ENCODE measurements around the gene SLC9A2. TPM values are rescaled to one million over a fixed set of nuclear protein-coding genes. Genes with fewer than 3 reads are reported as not detected.

Gene SLC9A2
- total RNA-seq, 1 experiment from 2014 or later, result 13.4 TPM

GRCh38 chr2:102753563-102754159 lies 134.3 kb downstream of the SLC9A2 start:
- no TSS peak for BruUV-seq (replicated peaks)
- no peaks in the 10 kb centered on the region for H3F3A ChIP-seq (ENCODE audit: insufficient read depth, low read depth)
- H3K4me2 ChIP-seq, result no peak overlapping the region
- peak; percentile 2 to 45 for DNase-seq
- H3K27me3 ChIP-seq (ENCODE audit: insufficient read depth, low read depth), result no peaks in the 10 kb centered on the region
- no peaks in the 10 kb centered on the region for H3K9me3 ChIP-seq (ENCODE audit: insufficient read depth, low read depth)
- ChIA-PET POLR2A (ENCODE audit: unreplicated experiment) (interaction anchor here (0.6 to 0.7 kb wide), 3 partner anchors 20 to 232 kb away, joined by 3 to 6 read pairs (median 5); no protein-coding TSS in a partner anchor), CTCF (interaction anchor here (0.7 to 1.0 kb wide), 6 partner anchors 9 to 1450 kb away, joined by 3 to 7 read pairs (median 4); partner anchors contain the start of gene TMEM182)
- H3K27ac ChIP-seq, result no peak overlapping the region
- H2AFZ ChIP-seq, result no peak overlapping the region
- H3K4me3 ChIP-seq, result no peak overlapping the region
- H3K79me2 ChIP-seq (ENCODE audit: low read depth), result no peaks in the 10 kb centered on the region
- no peak for TF ChIP-seq EZH2 (IDR thresholded peaks at IDR 0.05; ENCODE audit: low read depth)
- TF ChIP-seq, protein P1, sequence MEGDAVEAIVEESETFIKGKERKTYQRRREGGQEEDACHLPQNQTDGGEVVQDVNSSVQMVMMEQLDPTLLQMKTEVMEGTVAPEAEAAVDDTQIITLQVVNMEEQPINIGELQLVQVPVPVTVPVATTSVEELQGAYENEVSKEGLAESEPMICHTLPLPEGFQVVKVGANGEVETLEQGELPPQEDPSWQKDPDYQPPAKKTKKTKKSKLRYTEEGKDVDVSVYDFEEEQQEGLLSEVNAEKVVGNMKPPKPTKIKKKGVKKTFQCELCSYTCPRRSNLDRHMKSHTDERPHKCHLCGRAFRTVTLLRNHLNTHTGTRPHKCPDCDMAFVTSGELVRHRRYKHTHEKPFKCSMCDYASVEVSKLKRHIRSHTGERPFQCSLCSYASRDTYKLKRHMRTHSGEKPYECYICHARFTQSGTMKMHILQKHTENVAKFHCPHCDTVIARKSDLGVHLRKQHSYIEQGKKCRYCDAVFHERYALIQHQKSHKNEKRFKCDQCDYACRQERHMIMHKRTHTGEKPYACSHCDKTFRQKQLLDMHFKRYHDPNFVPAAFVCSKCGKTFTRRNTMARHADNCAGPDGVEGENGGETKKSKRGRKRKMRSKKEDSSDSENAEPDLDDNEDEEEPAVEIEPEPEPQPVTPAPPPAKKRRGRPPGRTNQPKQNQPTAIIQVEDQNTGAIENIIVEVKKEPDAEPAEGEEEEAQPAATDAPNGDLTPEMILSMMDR (conservative IDR thresholded peaks at IDR 0.05), result peak; percentile 88
- intact Hi-C loops (cut with micrococcal nuclease; ENCODE audit: unreplicated experiment), result loop anchor here (2.0 kb wide), 1 partner anchor 53 kb away; no protein-coding TSS in a partner anchor
- H3K36me3 ChIP-seq (ENCODE audit: low read depth), result no peaks in the 10 kb centered on the region
- peaks cover 4% of the 10 kb centered on the region; the same call in 1 of the 2 replicates for H4K20me1 ChIP-seq (ENCODE audit: insufficient read depth)
- no peaks in the 10 kb centered on the region for H3K9me2 ChIP-seq (ENCODE audit: insufficient read depth)
- no peaks in the 10 kb centered on the region for H3K4me1 ChIP-seq (replicated peaks; ENCODE audit: insufficient read depth)

GRCh38 chr2:102754456-102755145 lies 135.2 kb downstream of the SLC9A2 start:
- H3K27ac ChIP-seq, result no peak overlapping the region
- H3K4me1 ChIP-seq (replicated peaks; ENCODE audit: insufficient read depth), result no peaks in the 10 kb centered on the region
- DNase-seq, result no peak
- no peaks in the 10 kb centered on the region for H3K9me3 ChIP-seq (ENCODE audit: insufficient read depth, low read depth)
- no peaks in the 10 kb centered on the region for H3K79me2 ChIP-seq (ENCODE audit: low read depth)
- no peaks in the 10 kb centered on the region for H3K9me2 ChIP-seq (ENCODE audit: insufficient read depth)
- H4K20me1 ChIP-seq (ENCODE audit: insufficient read depth), result peaks cover 4% of the 10 kb centered on the region; the same call in 1 of the 2 replicates
- TF ChIP-seq, protein P1 (conservative IDR thresholded peaks at IDR 0.05), result no peak
- TF ChIP-seq EZH2 (IDR thresholded peaks at IDR 0.05; ENCODE audit: low read depth), result no peak
- no peak overlapping the region for H2AFZ ChIP-seq
- no peaks in the 10 kb centered on the region for H3K27me3 ChIP-seq (ENCODE audit: insufficient read depth, low read depth)
- H3F3A ChIP-seq (ENCODE audit: insufficient read depth, low read depth), result no peaks in the 10 kb centered on the region
- H3K4me3 ChIP-seq, result no peak overlapping the region
- H3K36me3 ChIP-seq (ENCODE audit: low read depth), result no peaks in the 10 kb centered on the region
- POLR2A ChIA-PET (ENCODE audit: unreplicated experiment), result no interaction called here
- intact Hi-C loops (cut with micrococcal nuclease; ENCODE audit: unreplicated experiment), result no loop called here
- BruUV-seq (replicated peaks), result no TSS peak
- no peak overlapping the region for H3K4me2 ChIP-seq
- CTCF ChIA-PET, result no interaction called here

DNA sequence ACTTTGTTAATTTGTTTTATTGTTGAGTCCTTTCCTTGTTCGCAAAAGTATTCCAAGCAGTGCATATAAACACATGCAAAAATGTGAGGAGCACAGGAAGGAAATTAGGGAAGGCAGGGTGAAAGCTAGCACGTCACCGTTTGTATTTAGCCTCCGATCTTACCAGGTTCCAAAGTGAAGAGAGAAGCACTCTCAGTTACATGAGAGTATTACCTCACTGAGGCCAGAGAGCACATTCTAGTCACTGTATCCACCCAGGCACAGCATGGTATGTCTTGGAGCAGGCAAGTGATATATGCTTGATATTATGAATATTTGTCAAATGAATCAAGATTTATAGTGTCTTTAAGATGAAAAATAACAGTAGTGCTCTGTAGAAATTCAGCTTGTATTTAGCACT lies 135.9 kb downstream of the SLC9A2 start:
- Histone ChIP-seq H3K36me3 (ENCODE audit: low read depth) (no peaks in the 10 kb centered on the region), H4K20me1 (ENCODE audit: insufficient read depth) (peaks cover 4% of the 10 kb centered on the region; the same call in 1 of the 2 replicates), H2AFZ (no peak overlapping the region), H3K27me3 (ENCODE audit: insufficient read depth, low read depth) (no peaks in the 10 kb centered on the region), H3F3A (ENCODE audit: insufficient read depth, low read depth) (no peaks in the 10 kb centered on the region), H3K27ac (no peak overlapping the region), H3K4me3 (no peak overlapping the region), H3K79me2 (ENCODE audit: low read depth) (no peaks in the 10 kb centered on the region), H3K9me3 (ENCODE audit: insufficient read depth, low read depth) (no peaks in the 10 kb centered on the region), H3K4me1 (replicated peaks; ENCODE audit: insufficient read depth) (no peaks in the 10 kb centered on the region), H3K9me2 (ENCODE audit: insufficient read depth) (no peaks in the 10 kb centered on the region), H3K4me2 (no peak overlapping the region)
- ChIA-PET POLR2A (ENCODE audit: unreplicated experiment) (no interaction called here), CTCF (no interaction called here)
- no TSS peak for BruUV-seq (replicated peaks)
- intact Hi-C loops (cut with micrococcal nuclease; ENCODE audit: unreplicated experiment), result no loop called here
- no peak for DNase-seq
- TF ChIP-seq, protein P1 (conservative IDR thresholded peaks at IDR 0.05), result no peak
- no peak for TF ChIP-seq EZH2 (IDR thresholded peaks at IDR 0.05; ENCODE audit: low read depth)

Measured in PC-9 (cell line).